HepG2 (cell line): ENCODE results near the gene HYAL2. TPM values are rescaled to one million over a fixed set of nuclear protein-coding genes. Genes with fewer than 3 reads are reported as not detected.

Source experiments
- ATAC-seq: fragments of 200-7000 bp; cut with Tn5 transposase; 3 replicates; pipeline ENCODE4 v1.9.1; 2020; ENCODE audit warnings: mild to moderate bottlenecking, moderate library complexity
- BruUV-seq: library from RNA; stranded (reverse); fragments of 400-500 nt; replicated peaks from 2 replicates; lab custom pipeline; 2021; lab: Mats Ljungman, UMichigan
- CTCF ChIA-PET: fragments of 300-600 bp; formaldehyde crosslinking; extraction: SDS; loops from one replicate; lab custom pipeline; 2021; ENCODE audit warnings: low total read pairs, inconsistent platforms, low intra/inter-chr PET ratio; lab: Yijun Ruan, JAX
- POLR2A ChIA-PET: fragments of 350-600 bp; sonication (Branson Sonifier 250); formaldehyde crosslinking; loops from one replicate; lab custom pipeline; 2020; ENCODE audit warnings: antibody characterized with exemption, inconsistent platforms; lab: Yijun Ruan, JAX
- DNase-seq: peaks from one replicate; pipeline ENCODE4 v3.0.0-alpha.2; 2015; ENCODE audit warnings: low spot score
- FAIRE-seq: peaks from 3 replicates; lab custom pipeline; 2011; peaks lifted over from hg19 to GRCh38; lab: Jason Lieb, UNC
- H2AFZ ChIP-seq: one replicate; pipeline ENCODE4 v1.6.1; 2011; ENCODE audit warnings: low read length, inconsistent platforms
- H3K27ac ChIP-seq: fragments of 300-600 bp; 3 replicates; pipeline ENCODE4 v1.8.0; 2011; ENCODE audit warnings: mixed run types, mild to moderate bottlenecking, mixed read lengths, low read length, inconsistent platforms; ENCODE audit not compliant: insufficient read depth; ENCODE audit errors: extremely low read length
- H3K27me3 ChIP-seq, 2 experiments: fragments of 200-600 bp in 1 of 2; 2 replicates in 1 of 2; 3 replicates in 1 of 2; pipeline versions ENCODE4 v1.6.0 to v1.8.0; 2011; ENCODE audit warnings: low read length in 2 of 2, mild to moderate bottlenecking in 2 of 2, moderate library complexity in 2 of 2, inconsistent platforms in 1 of 2; ENCODE audit not compliant: insufficient read depth in 2 of 2, control insufficient read depth in 1 of 2
- H3K36me3 ChIP-seq, 2 experiments: fragments of 200-600 bp in 1 of 2; replicated peaks in 1 of 2; 2 replicates in 1 of 2; 3 replicates in 1 of 2; pipeline versions ENCODE4 v1.5.1 to v1.8.0; 2011; ENCODE audit warnings: low read length in 2 of 2, inconsistent platforms in 1 of 2; ENCODE audit not compliant: insufficient read depth in 2 of 2, control insufficient read depth in 1 of 2
- H3K4me1 ChIP-seq: 2 replicates; pipeline ENCODE4 v1.5.1; 2012; ENCODE audit warnings: low read length, inconsistent platforms; ENCODE audit not compliant: insufficient read depth
- H3K4me2 ChIP-seq: 2 replicates; pipeline ENCODE4 v1.6.0; 2011; ENCODE audit warnings: low read depth, low read length, inconsistent platforms
- H3K4me3 ChIP-seq, 3 experiments: fragments of 200-600 bp in 1 of 3; sonication (generic), shearing (Covaris generic) in 1 of 3; replicated peaks in 1 of 3; 2 replicates each; pipeline ENCODE4 v1.5.1; 2011 to 2016; ENCODE audit warnings: low read length in 3 of 3, inconsistent platforms in 2 of 3, low read depth in 2 of 3, mild to moderate bottlenecking in 2 of 3, control low read depth in 1 of 3, mixed read lengths in 1 of 3; ENCODE audit not compliant: insufficient read depth in 1 of 3
- H3K79me2 ChIP-seq: one replicate; pipeline ENCODE4 v1.6.1; 2011; ENCODE audit warnings: low read length, inconsistent platforms; ENCODE audit not compliant: insufficient read depth
- H3K9ac ChIP-seq: 2 replicates; pipeline ENCODE4 v1.6.0; 2011; ENCODE audit warnings: mild to moderate bottlenecking, low read depth, low read length, inconsistent platforms; ENCODE audit not compliant: insufficient read depth
- H3K9me3 ChIP-seq: 2 replicates; pipeline ENCODE4 v1.5.1; 2012; ENCODE audit warnings: mild to moderate bottlenecking, low read length
- H4K20me1 ChIP-seq: 2 replicates; pipeline ENCODE4 v1.6.0; 2011; ENCODE audit warnings: inconsistent platforms, mild to moderate bottlenecking, low read length, moderate library complexity; ENCODE audit not compliant: insufficient read depth
- CBX5 ChIP-seq: sonication (generic); formaldehyde crosslinking; IDR thresholded peaks from 2 replicates; pipeline ENCODE4 v1.4.0; 2020; ENCODE audit warnings: missing genetic modification reagents, borderline replicate concordance
- GATAD2A ChIP-seq: IDR thresholded peaks from 2 replicates; pipeline ENCODE4 v1.6.1; 2016
- HNF4G ChIP-seq, 2 experiments: sonication (generic) in 1 of 2; formaldehyde crosslinking in 1 of 2; IDR thresholded peaks; 2 replicates each; pipeline versions ENCODE4 v1.4.0 to v1.6.1; 2011 to 2020; ENCODE audit warnings: borderline replicate concordance in 2 of 2, low read depth in 2 of 2, mild to moderate bottlenecking in 2 of 2, low read length in 1 of 2, missing genetic modification reagents in 1 of 2, moderate library complexity in 1 of 2
- HNRNPH1 ChIP-seq: fragments of 200-400 bp; formaldehyde crosslinking; optimal IDR thresholded peaks from 2 replicates; pipeline ENCODE3; 2017; ENCODE audit warnings: mild to moderate bottlenecking, low read depth, low read length
- IRF9 ChIP-seq: sonication (generic); formaldehyde crosslinking; IDR thresholded peaks from 2 replicates; pipeline ENCODE4 v1.8.0; 2022; ENCODE audit warnings: missing genetic modification reagents, mild to moderate bottlenecking, borderline replicate concordance
- MEF2D ChIP-seq: sonication (generic); formaldehyde crosslinking; IDR thresholded peaks from 2 replicates; pipeline ENCODE4 v1.5.1; 2020; ENCODE audit warnings: mild to moderate bottlenecking, missing genetic modification reagents
- MYPOP ChIP-seq: sonication (generic); formaldehyde crosslinking; IDR thresholded peaks from 2 replicates; pipeline ENCODE4 v1.8.1; 2023; ENCODE audit warnings: mild to moderate bottlenecking, moderate library complexity, missing genetic modification reagents
- PHF21A ChIP-seq: sonication (generic); formaldehyde crosslinking; IDR thresholded peaks from 2 replicates; pipeline ENCODE4 v1.5.0; 2020; ENCODE audit warnings: mild to moderate bottlenecking, missing genetic modification reagents
- ZFP36L1 ChIP-seq: sonication (generic); formaldehyde crosslinking; IDR thresholded peaks from 2 replicates; pipeline ENCODE4 v1.8.0; 2022; ENCODE audit warnings: mild to moderate bottlenecking, missing genetic modification reagents, moderate library complexity
- ZNF451 ChIP-seq: sonication (generic); formaldehyde crosslinking; IDR thresholded peaks from 2 replicates; pipeline ENCODE4 v1.5.0; 2020; ENCODE audit warnings: mild to moderate bottlenecking, missing genetic modification reagents
- ZNF615 ChIP-seq: sonication (generic); formaldehyde crosslinking; IDR thresholded peaks from 2 replicates; pipeline ENCODE4 v1.5.0; 2020; ENCODE audit warnings: mild to moderate bottlenecking, missing genetic modification reagents, borderline replicate concordance
- ZNF773 ChIP-seq: sonication (generic); formaldehyde crosslinking; IDR thresholded peaks from 2 replicates; pipeline ENCODE4 v1.4.0; 2020; ENCODE audit warnings: missing genetic modification reagents, borderline replicate concordance
- WGBS: methylation state at CpG from one replicate; pipeline ENCODE4 v1.1.6; 2017; ENCODE audit warnings: low lambda C conversion rate; 5-methylcytosine and 5-hydroxymethylcytosine counted together
- in situ Hi-C: cut with HindIII; loops from 2 replicates; pipeline ENCODE4 v1.10.0; 2017; ENCODE audit warnings: low pct_unique_long_range_greater_than_20kb; ENCODE audit not compliant: extremely low pct_ligation_motif_present
- intact Hi-C: fragments of 100-400 bp; cut with micrococcal nuclease; formaldehyde crosslinking; loops from one replicate; pipeline ENCODE4 v1.10.0; 2022; ENCODE audit not compliant: unreplicated experiment
- polyA plus RNA-seq, 8 experiments: library from polyadenylated mRNA; depleted of rRNA in 3 of 8; stranded (reverse) in 7 of 8; unstranded in 1 of 8; fragments of >200 nt; fragmentation: Illumina TruSeq in 4 of 8; extraction: Trizol in 4 of 8; gene quantifications; 2 replicates each; pipeline versions ENCODE4 v1.2.1 to v1.2.3, GENCODE V29; 2011 to 2016; ENCODE audit warnings: low read depth in 4 of 8, missing spikeins in 1 of 8, mixed read lengths in 1 of 8; ENCODE audit not compliant: insufficient read depth in 1 of 8
- total RNA-seq, 5 experiments: library from RNA; depleted of rRNA; stranded (reverse); fragments of >200 nt; fragmentation: Illumina TruSeq; extraction: Trizol; gene quantifications; 2 replicates each; pipeline ENCODE4 v1.2.3, GENCODE V29; 2016; ENCODE audit warnings: low read depth in 1 of 5
- TF ChIP-seq, protein P1 (sequence below): sonication (generic); formaldehyde crosslinking; IDR thresholded peaks from 2 replicates; pipeline ENCODE4 v1.8.1; 2023; ENCODE audit warnings: mild to moderate bottlenecking, inconsistent platforms, moderate library complexity, missing genetic modification reagents, borderline replicate concordance
- TF ChIP-seq, protein P2 (sequence below): sonication (generic); formaldehyde crosslinking; IDR thresholded peaks from 2 replicates; pipeline ENCODE4 v1.5.1; 2020; ENCODE audit warnings: missing genetic modification reagents, mild to moderate bottlenecking, borderline replicate concordance
- TF ChIP-seq, protein P3 (sequence below): sonication (generic); formaldehyde crosslinking; IDR thresholded peaks from 2 replicates; pipeline ENCODE4 v1.5.0; 2020; ENCODE audit warnings: missing genetic modification reagents, mild to moderate bottlenecking, borderline replicate concordance

The HYAL2 gene
- total and polyA plus RNA-seq, 2 of the 13 experiments (the other 11 are each of a cell fraction or from before 2014, with no cell fraction given): 76.2 to 102 TPM

- TF ChIP-seq MYPOP (no peak), PHF21A (CRISPR knock-in tag) (no peak), CBX5 (CRISPR knock-in tag) (no peak), ZFP36L1 (no peak), HNF4G (IDR thresholded peaks at IDR 0.05; ENCODE audit: borderline replicate concordance, low read depth, low read length) (no peak), HNF4G (CRISPR knock-in tag; IDR thresholded peaks at IDR 0.05; ENCODE audit: borderline replicate concordance, low read depth) (no peak)
- TF ChIP-seq, protein P1, sequence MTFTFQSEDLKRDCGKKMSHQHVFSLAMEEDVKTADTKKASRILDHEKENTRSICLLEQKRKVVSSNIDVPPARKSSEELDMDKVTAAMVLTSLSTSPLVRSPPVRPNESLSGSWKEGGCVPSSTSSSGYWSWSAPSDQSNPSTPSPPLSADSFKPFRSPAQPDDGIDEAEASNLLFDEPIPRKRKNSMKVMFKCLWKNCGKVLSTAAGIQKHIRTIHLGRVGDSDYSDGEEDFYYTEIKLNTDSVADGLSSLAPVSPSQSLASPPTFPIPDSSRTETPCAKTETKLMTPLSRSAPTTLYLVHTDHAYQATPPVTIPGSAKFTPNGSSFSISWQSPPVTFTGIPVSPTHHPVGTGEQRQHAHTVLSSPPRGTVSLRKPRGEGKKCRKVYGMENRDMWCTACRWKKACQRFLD (CRISPR knock-in tag): no peak
Measured at GRCh38 chr3:50369012-50369670, 46.6 kb upstream of the HYAL2 start (continued).

DNA sequence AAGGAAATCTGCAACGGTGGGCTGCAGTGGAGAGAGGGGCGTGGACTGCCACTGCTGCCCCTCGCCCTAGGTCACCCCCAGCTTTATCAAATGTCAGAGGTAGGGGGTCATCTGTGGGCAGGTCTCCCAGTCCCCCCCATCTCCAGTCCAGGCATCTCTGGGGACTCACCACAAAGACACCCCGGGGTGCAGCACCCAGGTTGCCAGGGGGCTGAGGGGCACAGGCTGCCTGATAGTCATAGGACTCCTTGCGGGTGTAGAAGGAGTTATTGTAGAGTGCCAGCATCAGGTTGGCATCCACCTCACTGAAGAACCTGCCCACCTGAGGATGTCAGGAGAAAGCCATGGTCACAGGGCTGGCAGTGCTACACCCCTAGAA, 43.3 kb upstream of the HYAL2 start:
- H3K27me3 ChIP-seq: peaks cover 17 to 67% of the 10 kb centered on the region in 2 experiments; a peak in 4 of 5 replicates
- H4K20me1 ChIP-seq: no peaks in the 10 kb centered on the region
- no peaks in the 10 kb centered on the region for H3K36me3 ChIP-seq
- no peaks in the 10 kb centered on the region for H3K4me1 ChIP-seq
- POLR2A ChIA-PET: no interaction called here
- no peak overlapping the region; the same call in 1 of the 2 replicates for H3K4me2 ChIP-seq
- no peaks in the 10 kb centered on the region for H3K79me2 ChIP-seq
- 67% methylated on average over 3 of the region's 5 CpGs for WGBS
- H3K9me3 ChIP-seq: no peaks in the 10 kb centered on the region
- no TSS peak for BruUV-seq
- ATAC-seq (no peak), FAIRE-seq (no peak), DNase-seq (no peak)
- H3K27ac ChIP-seq: no peak overlapping the region
- in situ Hi-C loops (no loop called here), intact Hi-C loops (no loop called here)
- no peak overlapping the region for H2AFZ ChIP-seq
- CTCF ChIA-PET: no interaction called here
- H3K4me3 ChIP-seq: no peak overlapping the region
- no peak overlapping the region for H3K9ac ChIP-seq
- TF ChIP-seq MEF2D (CRISPR knock-in tag) (no peak), HNRNPH1 (no peak), ZNF615 (CRISPR knock-in tag) (no peak), ZNF451 (CRISPR knock-in tag) (no peak), GATAD2A (CRISPR knock-in tag) (no peak), ZNF773 (CRISPR knock-in tag) (no peak), IRF9 (CRISPR knock-in tag) (no peak)
- TF ChIP-seq, protein P2, sequence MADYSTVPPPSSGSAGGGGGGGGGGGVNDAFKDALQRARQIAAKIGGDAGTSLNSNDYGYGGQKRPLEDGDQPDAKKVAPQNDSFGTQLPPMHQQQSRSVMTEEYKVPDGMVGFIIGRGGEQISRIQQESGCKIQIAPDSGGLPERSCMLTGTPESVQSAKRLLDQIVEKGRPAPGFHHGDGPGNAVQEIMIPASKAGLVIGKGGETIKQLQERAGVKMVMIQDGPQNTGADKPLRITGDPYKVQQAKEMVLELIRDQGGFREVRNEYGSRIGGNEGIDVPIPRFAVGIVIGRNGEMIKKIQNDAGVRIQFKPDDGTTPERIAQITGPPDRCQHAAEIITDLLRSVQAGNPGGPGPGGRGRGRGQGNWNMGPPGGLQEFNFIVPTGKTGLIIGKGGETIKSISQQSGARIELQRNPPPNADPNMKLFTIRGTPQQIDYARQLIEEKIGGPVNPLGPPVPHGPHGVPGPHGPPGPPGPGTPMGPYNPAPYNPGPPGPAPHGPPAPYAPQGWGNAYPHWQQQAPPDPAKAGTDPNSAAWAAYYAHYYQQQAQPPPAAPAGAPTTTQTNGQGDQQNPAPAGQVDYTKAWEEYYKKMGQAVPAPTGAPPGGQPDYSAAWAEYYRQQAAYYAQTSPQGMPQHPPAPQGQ: no peak
- TF ChIP-seq, protein P3, sequence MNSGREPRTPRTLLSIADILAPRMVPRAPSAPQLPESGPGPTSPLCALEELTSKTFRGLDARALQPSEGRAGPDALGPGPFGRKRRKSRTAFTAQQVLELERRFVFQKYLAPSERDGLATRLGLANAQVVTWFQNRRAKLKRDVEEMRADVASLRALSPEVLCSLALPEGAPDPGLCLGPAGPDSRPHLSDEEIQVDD (CRISPR knock-in tag): no peak
